ENCODE measurements around the gene NKD2. TPM values are rescaled to one million over a fixed set of nuclear protein-coding genes. Genes with fewer than 3 reads are reported as not detected.
"Not testable (repeated sequence)": the region's sequence is repeated elsewhere in the genome, so short reads cannot be mapped to it uniquely, and the experiment has no call there.

Gene NKD2
- polyA plus RNA-seq, 1 experiment = not detected

GRCh38 chr5:1019001-1019905, 10.7 kb downstream of the NKD2 start:
- Histone ChIP-seq H3K27ac (ENCODE audit: low read depth, low read length) (no peak overlapping the region), H3K27me3 (ENCODE audit: control insufficient read depth, insufficient read depth, low read length) (peaks cover 16% of the 10 kb centered on the region), H3K9me3 (ENCODE audit: control insufficient read depth, insufficient read depth, low read length) (no peaks in the 10 kb centered on the region), H3K4me3 (ENCODE audit: low read depth, low read length) (no peak overlapping the region)
- ChIA-PET POLR2A (no interaction called here), CTCF (no interaction called here)
- no peak for TF ChIP-seq CTCF (IDR thresholded peaks at IDR 0.05; ENCODE audit: low read depth, low read length)
- no peak for DNase-seq (ENCODE audit: low read depth, low spot score)

- CTCF ChIA-PET = interaction anchor here (0.6 kb wide), 1 partner anchor 189 kb away, joined by 3 read pairs; no protein-coding TSS in a partner anchor
- TF ChIP-seq CTCF (IDR thresholded peaks at IDR 0.05; ENCODE audit: low read depth, low read length) = no peak
- POLR2A ChIA-PET = no interaction called here
- DNase-seq (ENCODE audit: low read depth, low spot score) = no peak
- no peak overlapping the region for H3K27ac ChIP-seq (ENCODE audit: low read depth, low read length)
- H3K9me3 ChIP-seq (ENCODE audit: control insufficient read depth, insufficient read depth, low read length) = no peaks in the 10 kb centered on the region
- H3K27me3 ChIP-seq (ENCODE audit: control insufficient read depth, insufficient read depth, low read length) = peaks cover 12% of the 10 kb centered on the region
- H3K4me3 ChIP-seq (ENCODE audit: low read depth, low read length) = no peak overlapping the region
Observed at GRCh38 chr5:1020452-1020961, 11.9 kb downstream of the NKD2 start.

- ChIA-PET CTCF (no interaction called here), POLR2A (no interaction called here)
- Histone ChIP-seq H3K9me3 (ENCODE audit: control insufficient read depth, insufficient read depth, low read length) (peaks cover 2% of the 10 kb centered on the region; the same call in 1 of the 2 replicates), H3K27ac (ENCODE audit: low read depth, low read length) (no peak overlapping the region), H3K27me3 (ENCODE audit: control insufficient read depth, insufficient read depth, low read length) (peaks cover 11% of the 10 kb centered on the region), H3K4me3 (ENCODE audit: low read depth, low read length) (no peak overlapping the region)
- TF ChIP-seq CTCF (IDR thresholded peaks at IDR 0.05; ENCODE audit: low read depth, low read length) = no peak
- DNase-seq (ENCODE audit: low read depth, low spot score) = no peak
Observed at GRCh38 chr5:1021136-1021968, 12.8 kb downstream of the NKD2 start.

- H3K27ac ChIP-seq (ENCODE audit: low read depth, low read length); H3K27me3 ChIP-seq (ENCODE audit: control insufficient read depth, insufficient read depth, low read length); H3K4me3 ChIP-seq (ENCODE audit: low read depth, low read length); POLR2A ChIA-PET; DNase-seq (ENCODE audit: low read depth, low spot score); H3K9me3 ChIP-seq (ENCODE audit: control insufficient read depth, insufficient read depth, low read length); CTCF ChIA-PET: not testable (repeated sequence)
Observed at GRCh38 chr5:1021969-1022336, 13.4 kb downstream of the NKD2 start.

- ChIA-PET POLR2A (no interaction called here), CTCF (interaction anchor here (0.7 kb wide), 1 partner anchor 354 kb away, joined by 4 read pairs; no protein-coding TSS in a partner anchor)
- Histone ChIP-seq H3K27ac (ENCODE audit: low read depth, low read length) (no peak overlapping the region), H3K9me3 (ENCODE audit: control insufficient read depth, insufficient read depth, low read length) (peaks cover 32% of the 10 kb centered on the region), H3K27me3 (ENCODE audit: control insufficient read depth, insufficient read depth, low read length) (no peaks in the 10 kb centered on the region), H3K4me3 (ENCODE audit: low read depth, low read length) (no peak overlapping the region)
- no peak for TF ChIP-seq CTCF (IDR thresholded peaks at IDR 0.05; ENCODE audit: low read depth, low read length)
- no peak for DNase-seq (ENCODE audit: low read depth, low spot score)
Observed at GRCh38 chr5:1026700-1027621, 18.4 kb downstream of the NKD2 start.

Data from AG04450 (cell line).